ENCODE measurements around the gene OPA3.

OPA3 gene

DNA sequence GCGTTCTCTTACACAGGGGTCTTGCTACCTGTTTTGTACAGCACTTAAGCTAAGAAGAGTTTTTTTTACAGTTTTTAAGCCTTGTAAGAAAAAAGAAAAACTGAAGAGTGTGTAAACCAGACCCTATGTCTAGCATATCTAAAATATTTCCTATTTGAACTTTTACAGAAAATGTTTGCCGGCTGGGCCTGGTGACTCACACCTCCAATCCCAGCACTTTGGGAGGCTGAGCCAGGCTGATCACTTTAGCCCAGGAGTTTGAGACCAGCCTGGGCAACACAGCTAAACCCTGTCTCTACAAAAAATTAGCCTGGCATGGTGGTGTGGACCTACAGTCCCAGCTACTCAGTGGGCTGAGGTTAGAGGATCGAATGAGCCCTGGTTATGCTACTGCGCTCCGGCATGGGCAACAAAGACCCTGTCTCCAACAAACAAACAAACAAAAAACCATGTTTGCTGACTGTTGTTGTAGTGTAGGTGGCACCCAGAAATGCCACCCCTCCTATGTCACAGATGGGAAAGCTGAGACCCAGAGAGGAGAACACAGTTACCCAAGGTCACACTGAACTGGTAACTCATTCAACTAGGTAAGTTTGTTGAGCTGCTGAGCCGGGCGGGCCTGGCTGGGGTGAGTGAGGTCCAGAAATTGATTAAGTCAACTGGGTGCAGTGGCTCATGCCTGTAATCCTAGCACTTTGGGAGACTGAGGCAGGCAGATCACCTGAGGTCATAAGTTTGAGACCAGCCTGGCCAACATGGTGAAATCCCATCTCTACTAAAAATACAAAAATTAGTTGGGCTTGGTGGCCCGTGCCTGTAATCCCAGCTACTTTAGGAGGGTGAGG lies 79.2 kb downstream of the OPA3 start:
- Histone ChIP-seq H3K27me3 (ENCODE audit: control insufficient read depth, insufficient read depth, low read length) (no peaks in the 10 kb centered on the region), H3K4me1 (ENCODE audit: control insufficient read depth, insufficient read depth, low read length) (peaks cover 7% of the 10 kb centered on the region; the same call in 1 of the 2 replicates), H3K9me3 (ENCODE audit: control insufficient read depth, insufficient read depth, low read length) (no peaks in the 10 kb centered on the region), H3K4me3 (ENCODE audit: low read length) (no peak overlapping the region), H3K27ac (ENCODE audit: low read length) (no peak overlapping the region), H3K36me3 (ENCODE audit: control insufficient read depth, insufficient read depth, low read length) (no peaks in the 10 kb centered on the region)
- DNase-seq (ENCODE audit: low read depth, low spot score) = no peak
- WGBS (ENCODE audit: insufficient coverage, insufficient read length) = no CpG with 5 or more reads among the region's 8 CpGs

- no peaks in the 10 kb centered on the region for H3K9me3 ChIP-seq (ENCODE audit: control insufficient read depth, insufficient read depth, low read length)
- no peaks in the 10 kb centered on the region for H3K36me3 ChIP-seq (ENCODE audit: control insufficient read depth, insufficient read depth, low read length)
- no CpG with 5 or more reads among the region's 9 CpGs for WGBS (ENCODE audit: insufficient coverage, insufficient read length)
- H3K27ac ChIP-seq (ENCODE audit: low read length) = no peak overlapping the region
- no peak overlapping the region for H3K4me3 ChIP-seq (ENCODE audit: low read length)
- peaks cover 7% of the 10 kb centered on the region for H3K4me1 ChIP-seq (ENCODE audit: control insufficient read depth, insufficient read depth, low read length)
- DNase-seq (ENCODE audit: low read depth, low spot score) = no peak
- H3K27me3 ChIP-seq (ENCODE audit: control insufficient read depth, insufficient read depth, low read length) = no peaks in the 10 kb centered on the region
These were observed 80.7 kb downstream of the OPA3 start for GRCh38 chr19:45503909-45504308.

GRCh38 chr19:45502111-45502510 lies 82.5 kb downstream of the OPA3 start:
- H3K27ac ChIP-seq (ENCODE audit: low read length) = no peak overlapping the region
- no peak for DNase-seq (ENCODE audit: low read depth, low spot score)
- no peaks in the 10 kb centered on the region for H3K9me3 ChIP-seq (ENCODE audit: control insufficient read depth, insufficient read depth, low read length)
- H3K36me3 ChIP-seq (ENCODE audit: control insufficient read depth, insufficient read depth, low read length) = no peaks in the 10 kb centered on the region
- H3K4me1 ChIP-seq (ENCODE audit: control insufficient read depth, insufficient read depth, low read length) = peaks cover 10% of the 10 kb centered on the region
- H3K4me3 ChIP-seq (ENCODE audit: low read length) = no peak overlapping the region
- H3K27me3 ChIP-seq (ENCODE audit: control insufficient read depth, insufficient read depth, low read length) = no peaks in the 10 kb centered on the region
- no CpG with 5 or more reads among the region's 5 CpGs for WGBS (ENCODE audit: insufficient coverage, insufficient read length)

GRCh38 chr19:45501730-45502014 lies 82.9 kb downstream of the OPA3 start:
- H3K27ac ChIP-seq (ENCODE audit: low read length) = no peak overlapping the region
- H3K36me3 ChIP-seq (ENCODE audit: control insufficient read depth, insufficient read depth, low read length) = no peaks in the 10 kb centered on the region
- no peak overlapping the region for H3K4me3 ChIP-seq (ENCODE audit: low read length)
- no peaks in the 10 kb centered on the region for H3K27me3 ChIP-seq (ENCODE audit: control insufficient read depth, insufficient read depth, low read length)
- H3K4me1 ChIP-seq (ENCODE audit: control insufficient read depth, insufficient read depth, low read length) = peaks cover 10% of the 10 kb centered on the region
- DNase-seq (ENCODE audit: low read depth, low spot score) = no peak
- WGBS (ENCODE audit: insufficient coverage, insufficient read length) = no CpG with 5 or more reads among the region's 2 CpGs
- no peaks in the 10 kb centered on the region for H3K9me3 ChIP-seq (ENCODE audit: control insufficient read depth, insufficient read depth, low read length)

- Histone ChIP-seq H3K27me3 (ENCODE audit: control insufficient read depth, insufficient read depth, low read length) (no peaks in the 10 kb centered on the region), H3K36me3 (ENCODE audit: control insufficient read depth, insufficient read depth, low read length) (no peaks in the 10 kb centered on the region), H3K27ac (ENCODE audit: low read length) (no peak overlapping the region), H3K4me3 (ENCODE audit: low read length) (no peak overlapping the region), H3K4me1 (ENCODE audit: control insufficient read depth, insufficient read depth, low read length) (peaks cover 9% of the 10 kb centered on the region), H3K9me3 (ENCODE audit: control insufficient read depth, insufficient read depth, low read length) (no peaks in the 10 kb centered on the region)
- DNase-seq (ENCODE audit: low read depth, low spot score) = no peak
- WGBS (ENCODE audit: insufficient coverage, insufficient read length) = no CpG with 5 or more reads among the region's 8 CpGs
These were observed 83.5 kb downstream of the OPA3 start for GRCh38 chr19:45500918-45501729.

GRCh38 chr19:45499196-45500180 lies 85.1 kb downstream of the OPA3 start:
- H3K27me3 ChIP-seq (ENCODE audit: control insufficient read depth, insufficient read depth, low read length) = no peaks in the 10 kb centered on the region
- H3K4me1 ChIP-seq (ENCODE audit: control insufficient read depth, insufficient read depth, low read length) = peaks cover 8% of the 10 kb centered on the region
- no CpG with 5 or more reads among the region's 37 CpGs for WGBS (ENCODE audit: insufficient coverage, insufficient read length)
- no peaks in the 10 kb centered on the region for H3K36me3 ChIP-seq (ENCODE audit: control insufficient read depth, insufficient read depth, low read length)
- peak; percentile 99 for DNase-seq (ENCODE audit: low read depth, low spot score)
- H3K9me3 ChIP-seq (ENCODE audit: control insufficient read depth, insufficient read depth, low read length) = no peaks in the 10 kb centered on the region
- no peak overlapping the region for H3K27ac ChIP-seq (ENCODE audit: low read length)
- H3K4me3 ChIP-seq (ENCODE audit: low read length) = peak overlapping the region; percentile 22; the same call in 1 of the 2 replicates

- Histone ChIP-seq H3K27ac (ENCODE audit: low read length) (no peak within 1 kb of the TSS), H3K36me3 (ENCODE audit: control insufficient read depth, insufficient read depth, low read length) (no peaks in the 10 kb centered on the region), H3K4me3 (ENCODE audit: low read length) (peak within 1 kb of the TSS; percentile 52; the same call in 1 of the 2 replicates), H3K9me3 (ENCODE audit: control insufficient read depth, insufficient read depth, low read length) (no peaks in the 10 kb centered on the region), H3K4me1 (ENCODE audit: control insufficient read depth, insufficient read depth, low read length) (peaks cover 8% of the 10 kb centered on the region), H3K27me3 (ENCODE audit: control insufficient read depth, insufficient read depth, low read length) (no peaks in the 10 kb centered on the region)
- no peak for DNase-seq (ENCODE audit: low read depth, low spot score)
- no CpG with 5 or more reads among the region's 89 CpGs for whole genome bisulfite sequencing (ENCODE audit: insufficient coverage, insufficient read length)
These were observed 86.0 kb downstream of the OPA3 start, which contains the start of gene PPM1N for GRCh38 chr19:45498411-45499195. Gene PPM1N, plus strand, starts transcription at chr19:45498443. Its CDS starts 30 bp downstream, at chr19:45498473.

- H3K4me3 ChIP-seq (ENCODE audit: low read length) = no peak overlapping the region
- no peaks in the 10 kb centered on the region for H3K27me3 ChIP-seq (ENCODE audit: control insufficient read depth, insufficient read depth, low read length)
- no peaks in the 10 kb centered on the region for H3K9me3 ChIP-seq (ENCODE audit: control insufficient read depth, insufficient read depth, low read length)
- no CpG with 5 or more reads among the region's 16 CpGs for WGBS (ENCODE audit: insufficient coverage, insufficient read length)
- peaks cover 8% of the 10 kb centered on the region for H3K4me1 ChIP-seq (ENCODE audit: control insufficient read depth, insufficient read depth, low read length)
- H3K27ac ChIP-seq (ENCODE audit: low read length) = no peak overlapping the region
- H3K36me3 ChIP-seq (ENCODE audit: control insufficient read depth, insufficient read depth, low read length) = no peaks in the 10 kb centered on the region
- no peak for DNase-seq (ENCODE audit: low read depth, low spot score)
These were observed 86.8 kb downstream of the OPA3 start for GRCh38 chr19:45497791-45498190.

GRCh38 chr19:45496349-45496953 lies 88.2 kb downstream of the OPA3 start:
- peaks cover 4% of the 10 kb centered on the region for H3K4me1 ChIP-seq (ENCODE audit: control insufficient read depth, insufficient read depth, low read length)
- H3K9me3 ChIP-seq (ENCODE audit: control insufficient read depth, insufficient read depth, low read length) = no peaks in the 10 kb centered on the region
- no peak for DNase-seq (ENCODE audit: low read depth, low spot score)
- no peaks in the 10 kb centered on the region for H3K36me3 ChIP-seq (ENCODE audit: control insufficient read depth, insufficient read depth, low read length)
- peak overlapping the region; percentile 72; the same call in 1 of the 2 replicates for H3K4me3 ChIP-seq (ENCODE audit: low read length)
- no CpG with 5 or more reads among the region's 54 CpGs for WGBS (ENCODE audit: insufficient coverage, insufficient read length)
- no peak overlapping the region for H3K27ac ChIP-seq (ENCODE audit: low read length)
- no peaks in the 10 kb centered on the region for H3K27me3 ChIP-seq (ENCODE audit: control insufficient read depth, insufficient read depth, low read length)
